Measurements from ENCODE around the gene SPEG. TPM values are rescaled to one million over a fixed set of nuclear protein-coding genes. Genes with fewer than 3 reads are reported as not detected.

Gene SPEG
- polyA plus RNA-seq, 1 donor (not counting 4 experiments of a cell fraction or from before 2014, with no cell fraction given): 18.8 TPM

- no peak overlapping the region for H3K27ac ChIP-seq (ENCODE audit: control insufficient read depth, insufficient read depth, low read length)
- no peak overlapping the region for H3K4me3 ChIP-seq (ENCODE audit: control insufficient read depth in 2 of 3, extremely low read depth in 1 of 3, insufficient read depth in 2 of 3, low read depth in 1 of 3, low read length in 3 of 3)
- no peaks in the 10 kb centered on the region for H3K4me1 ChIP-seq (ENCODE audit: control insufficient read depth, extremely low read depth, insufficient read depth, low read length)
- TF ChIP-seq EZH2 (IDR thresholded peaks at IDR 0.05; ENCODE audit: low read length): no peak
- no peak for TF ChIP-seq CTCF (optimal IDR thresholded peaks at IDR 0.05 in 1 of 3, IDR thresholded peaks at IDR 0.05 in 1 of 3, conservative IDR thresholded peaks at IDR 0.05 in 1 of 3; ENCODE audit: extremely low read depth in 1 of 3, insufficient read depth in 2 of 3, low read length in 3 of 3)
- H4K20me1 ChIP-seq (ENCODE audit: control insufficient read depth, extremely low read depth, insufficient read depth, low read length): no peaks in the 10 kb centered on the region
- FAIRE-seq (no peak), DNase-seq (ENCODE audit: low read depth, low spot score) (no peak)
- H3K9me1 ChIP-seq (ENCODE audit: control insufficient read depth, extremely low read depth, insufficient read depth, low read length): no peaks in the 10 kb centered on the region
- H2AFZ ChIP-seq (ENCODE audit: control insufficient read depth, low read length): no peak overlapping the region
- no peaks in the 10 kb centered on the region for H3K36me3 ChIP-seq (ENCODE audit: control insufficient read depth in 2 of 2, extremely low read depth in 1 of 2, insufficient read depth in 2 of 2, low read length in 2 of 2)
- H3K9ac ChIP-seq (ENCODE audit: control insufficient read depth, extremely low read depth, insufficient read depth, low read length): no peak overlapping the region
- peaks cover 2% of the 10 kb centered on the region for H3K9me3 ChIP-seq (ENCODE audit: control insufficient read depth, low read depth, low read length)
- no peaks in the 10 kb centered on the region for H3K79me2 ChIP-seq (ENCODE audit: control insufficient read depth, insufficient read depth, low read length)
- H3K27me3 ChIP-seq (ENCODE audit: control insufficient read depth, extremely low read depth, insufficient read depth, low read length): peaks cover 4% of the 10 kb centered on the region
- dilution Hi-C loops (cut with MboI; ENCODE audit: extremely low pct_ligation_motif_present, low sequenced_read_pairs): no loop called here
- no peak overlapping the region for H3K4me2 ChIP-seq (ENCODE audit: control insufficient read depth, extremely low read depth, insufficient read depth, low read depth, low read length)
Observed at GRCh38 chr2:219408631-219409030, 26.0 kb upstream of the SPEG start.

- H3K79me2 ChIP-seq (ENCODE audit: control insufficient read depth, insufficient read depth, low read length): no peaks in the 10 kb centered on the region
- no peak overlapping the region for H3K9ac ChIP-seq (ENCODE audit: control insufficient read depth, extremely low read depth, insufficient read depth, low read length)
- no peak overlapping the region for H3K27ac ChIP-seq (ENCODE audit: control insufficient read depth, insufficient read depth, low read length)
- TF ChIP-seq CTCF (optimal IDR thresholded peaks at IDR 0.05 in 1 of 3, IDR thresholded peaks at IDR 0.05 in 1 of 3, conservative IDR thresholded peaks at IDR 0.05 in 1 of 3; ENCODE audit: extremely low read depth in 1 of 3, insufficient read depth in 2 of 3, low read length in 3 of 3): no peak
- no peak for TF ChIP-seq EZH2 (IDR thresholded peaks at IDR 0.05; ENCODE audit: low read length)
- H3K4me3 ChIP-seq (ENCODE audit: control insufficient read depth in 2 of 3, extremely low read depth in 1 of 3, insufficient read depth in 2 of 3, low read depth in 1 of 3, low read length in 3 of 3): no peak overlapping the region
- no peak for FAIRE-seq
- H3K9me3 ChIP-seq (ENCODE audit: control insufficient read depth, low read depth, low read length): peaks cover 2% of the 10 kb centered on the region
- H3K36me3 ChIP-seq (ENCODE audit: control insufficient read depth in 2 of 2, extremely low read depth in 1 of 2, insufficient read depth in 2 of 2, low read length in 2 of 2): no peaks in the 10 kb centered on the region
- peaks cover 4% of the 10 kb centered on the region for H3K27me3 ChIP-seq (ENCODE audit: control insufficient read depth, extremely low read depth, insufficient read depth, low read length)
- H3K4me2 ChIP-seq (ENCODE audit: control insufficient read depth, extremely low read depth, insufficient read depth, low read depth, low read length): no peak overlapping the region
- no peak for DNase-seq (ENCODE audit: low read depth, low spot score)
- no peaks in the 10 kb centered on the region for H3K4me1 ChIP-seq (ENCODE audit: control insufficient read depth, extremely low read depth, insufficient read depth, low read length)
- no peaks in the 10 kb centered on the region for H3K9me1 ChIP-seq (ENCODE audit: control insufficient read depth, extremely low read depth, insufficient read depth, low read length)
- dilution Hi-C loops (cut with MboI; ENCODE audit: extremely low pct_ligation_motif_present, low sequenced_read_pairs): no loop called here
- H4K20me1 ChIP-seq (ENCODE audit: control insufficient read depth, extremely low read depth, insufficient read depth, low read length): no peaks in the 10 kb centered on the region
- H2AFZ ChIP-seq (ENCODE audit: control insufficient read depth, low read length): no peak overlapping the region
Observed at GRCh38 chr2:219409619-219410018, 25.0 kb upstream of the SPEG start.
